Spleen (tissue), 11 donors: Measurements from ENCODE around the gene ZMYND19. TPM values are rescaled to one million over a fixed set of nuclear protein-coding genes. Genes with fewer than 3 reads are reported as not detected.
"Not testable (repeated sequence)": the region's sequence is repeated elsewhere in the genome, so short reads cannot be mapped to it uniquely, and the experiment has no call there.

Experiments
- DNase-seq: peaks from one replicate; pipeline ENCODE4 v3.0.0-alpha.2; 2020
- H3K27ac ChIP-seq, 8 donors: fragments of 200-600 bp; sonication (generic) in 7 of 8; 1 replicate in 4 of 8; 2 replicates in 4 of 8; pipeline versions ENCODE4 v1.5.0 to v1.8.0; 2016 to 2021; ENCODE audit warnings: inconsistent platforms in 4 of 8, mild to moderate bottlenecking in 4 of 8, moderate library complexity in 1 of 8
- H3K27me3 ChIP-seq, 7 donors: fragments of 200-600 bp; sonication (generic) in 6 of 7; replicated peaks in 1 of 7; 1 replicate in 4 of 7; 2 replicates in 3 of 7; pipeline versions ENCODE4 v1.5.0 to v1.8.0; 2016 to 2021; ENCODE audit warnings: inconsistent platforms in 3 of 7, mild to moderate bottlenecking in 1 of 7
- H3K36me3 ChIP-seq, 6 donors: fragments of 200-600 bp; sonication (generic) in 5 of 6; 1 replicate in 4 of 6; 2 replicates in 2 of 6; pipeline versions ENCODE4 v1.5.0 to v1.8.0; 2016 to 2021; ENCODE audit warnings: inconsistent platforms in 2 of 6
- H3K4me1 ChIP-seq, 6 donors: fragments of 200-600 bp; sonication (generic) in 5 of 6; 1 replicate in 3 of 6; 2 replicates in 3 of 6; pipeline versions ENCODE4 v1.5.0 to v1.8.0; 2016 to 2021; ENCODE audit warnings: inconsistent platforms in 3 of 6
- H3K4me3 ChIP-seq, 8 donors: fragments of 200-600 bp; sonication (generic) in 7 of 8; 1 replicate in 4 of 8; 2 replicates in 4 of 8; pipeline versions ENCODE4 v1.5.0 to v1.8.0; 2016 to 2021; ENCODE audit warnings: inconsistent platforms in 4 of 8, mild to moderate bottlenecking in 4 of 8, moderate library complexity in 2 of 8
- H3K9me3 ChIP-seq, 8 donors: fragments of 200-600 bp; sonication (generic) in 7 of 8; 1 replicate in 4 of 8; 2 replicates in 4 of 8; pipeline versions ENCODE4 v1.5.0 to v1.8.0; 2016 to 2021; ENCODE audit warnings: inconsistent platforms in 4 of 8
- POLR2A ChIP-seq, 3 donors: fragments of 450-650 bp; IDR thresholded peaks; one replicate each; pipeline ENCODE4 v1.5.1; 2017; ENCODE audit warnings: antibody characterized with exemption in 3 of 3, mild to moderate bottlenecking in 1 of 3
- POLR2AphosphoS5 ChIP-seq, 3 donors: sonication (generic); formaldehyde crosslinking; IDR thresholded peaks; one replicate each; pipeline ENCODE4 v1.5.1; 2017; ENCODE audit warnings: antibody characterized with exemption in 3 of 3
- WGBS, 5 donors: extraction: QIAGEN DNeasy Blood & Tissue Kit in 3 of 5; methylation state at CpG; one replicate each; pipeline versions ENCODE4 v1.1.5 to v1.1.7; 2013 to 2018; 5-methylcytosine and 5-hydroxymethylcytosine counted together
- intact Hi-C: fragments of 100-400 bp; cut with DNase I; formaldehyde crosslinking; loops from one replicate; pipeline ENCODE4 v1.15.0; 2023; ENCODE audit warnings: low total_unique reads
- polyA plus RNA-seq, 3 donors: library from polyadenylated mRNA; stranded (reverse); fragments of 200-250 nt; gene quantifications; one replicate each; pipeline ENCODE4 v1.2.1, GENCODE V29; 2013
- total RNA-seq, 7 donors: library from RNA; depleted of rRNA in 3 of 7; stranded (reverse); fragments of >200 nt in 3 of 7; fragmentation: NEBNext Ultra II Directional in 4 of 7; extraction: Animal tissue kit (Norgen Biotek cat#: 25700) in 4 of 7; gene quantifications; one replicate each; pipeline versions ENCODE4 v1.1.0 to v1.2.1, GENCODE V29; 2016 to 2021
- TF ChIP-seq, protein P1 (sequence below), 11 experiments: fragments of 200-600 bp in 7 of 11; fragments of 450-650 bp in 4 of 11; sonication (generic) in 4 of 11; IDR thresholded peaks in 8 of 11; conservative IDR thresholded peaks in 3 of 11; 1 replicate in 7 of 11; 2 replicates in 4 of 11; pipeline versions ENCODE4 v1.4.0 to v1.8.0; 2016 to 2021; ENCODE audit warnings: antibody characterized with exemption in 11 of 11, inconsistent platforms in 4 of 11, mild to moderate bottlenecking in 1 of 11
- donor health status: healthy with polysubstance abuse.
- donor health status: DM: no; HTN: no; CAD: no; lungs with moderate emphysema.
- donor health status: DM: no; HTN: no; CAD: no.
- donor health status: Bipolar disorder and iron deficiency.
- donor health status: healthy.
- donor health status: DM: no; HTN: no; CAD: no.
- donor health status: DM: yes; HTN: yes; CAD: no.

ZMYND19 gene
- total and polyA plus RNA-seq, 10 donors: 12.7 to 24.1 (median 16.3) TPM

DNA sequence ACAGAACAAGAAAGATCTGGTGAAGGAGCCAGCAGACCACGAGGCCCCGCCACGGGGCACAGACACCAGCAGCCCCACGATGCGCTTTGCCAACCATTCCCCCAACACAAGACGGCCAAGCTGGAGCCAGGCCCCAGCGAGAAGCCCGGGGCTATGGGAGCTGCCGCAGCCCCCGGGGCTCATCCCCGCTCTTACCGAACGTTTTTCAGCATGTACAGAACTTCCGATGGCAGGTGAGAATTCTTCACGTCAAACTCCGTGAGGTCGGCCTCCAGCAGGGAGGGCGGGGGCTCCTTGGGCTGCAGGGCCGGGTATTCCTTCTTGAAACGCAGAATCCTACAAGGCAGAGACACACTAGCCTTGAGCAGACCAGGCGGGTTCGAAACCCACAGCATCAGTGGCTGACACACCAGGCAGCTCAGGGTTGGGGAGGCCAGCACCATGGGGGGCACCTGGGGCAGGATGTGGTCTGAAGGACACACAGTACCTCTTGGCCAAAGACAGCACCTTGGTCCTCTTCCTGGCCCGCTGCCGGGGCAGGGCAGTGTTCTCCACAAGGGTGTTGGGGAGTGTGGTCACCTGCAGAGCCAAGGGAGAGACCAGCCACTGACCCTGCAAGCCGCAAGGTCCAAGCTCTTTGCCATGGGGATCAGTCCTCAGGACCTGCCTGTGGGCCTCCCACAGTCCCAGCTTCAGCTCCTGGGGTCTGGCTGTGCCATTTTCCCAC is 46.9 kb downstream of the ZMYND19 start:
- Histone ChIP-seq H3K9me3 (no peaks in the 10 kb centered on the region), H3K36me3 (peaks cover 0 to 42% (median 6%) of the 10 kb centered on the region in 6 donors), H3K27ac (no peak overlapping the region), H3K4me3 (no peak overlapping the region), H3K4me1 (peaks cover 0 to 28% (median 2%) of the 10 kb centered on the region in 6 donors), H3K27me3 (no peaks in the 10 kb centered on the region)
- intact Hi-C loops: no loop called here
- 88 to 93% (median 92%) methylated on average over 21 to 25 of the region's 25 CpGs for WGBS, 5 donors
- DNase-seq: no peak
- TF ChIP-seq POLR2A (IDR thresholded peaks at IDR 0.05) (no peak), POLR2AphosphoS5 (IDR thresholded peaks at IDR 0.05) (no peak)
- TF ChIP-seq, protein P1, sequence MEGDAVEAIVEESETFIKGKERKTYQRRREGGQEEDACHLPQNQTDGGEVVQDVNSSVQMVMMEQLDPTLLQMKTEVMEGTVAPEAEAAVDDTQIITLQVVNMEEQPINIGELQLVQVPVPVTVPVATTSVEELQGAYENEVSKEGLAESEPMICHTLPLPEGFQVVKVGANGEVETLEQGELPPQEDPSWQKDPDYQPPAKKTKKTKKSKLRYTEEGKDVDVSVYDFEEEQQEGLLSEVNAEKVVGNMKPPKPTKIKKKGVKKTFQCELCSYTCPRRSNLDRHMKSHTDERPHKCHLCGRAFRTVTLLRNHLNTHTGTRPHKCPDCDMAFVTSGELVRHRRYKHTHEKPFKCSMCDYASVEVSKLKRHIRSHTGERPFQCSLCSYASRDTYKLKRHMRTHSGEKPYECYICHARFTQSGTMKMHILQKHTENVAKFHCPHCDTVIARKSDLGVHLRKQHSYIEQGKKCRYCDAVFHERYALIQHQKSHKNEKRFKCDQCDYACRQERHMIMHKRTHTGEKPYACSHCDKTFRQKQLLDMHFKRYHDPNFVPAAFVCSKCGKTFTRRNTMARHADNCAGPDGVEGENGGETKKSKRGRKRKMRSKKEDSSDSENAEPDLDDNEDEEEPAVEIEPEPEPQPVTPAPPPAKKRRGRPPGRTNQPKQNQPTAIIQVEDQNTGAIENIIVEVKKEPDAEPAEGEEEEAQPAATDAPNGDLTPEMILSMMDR (IDR thresholded peaks at IDR 0.05 in 8 of 11, conservative IDR thresholded peaks at IDR 0.05 in 3 of 11): no peak

DNA sequence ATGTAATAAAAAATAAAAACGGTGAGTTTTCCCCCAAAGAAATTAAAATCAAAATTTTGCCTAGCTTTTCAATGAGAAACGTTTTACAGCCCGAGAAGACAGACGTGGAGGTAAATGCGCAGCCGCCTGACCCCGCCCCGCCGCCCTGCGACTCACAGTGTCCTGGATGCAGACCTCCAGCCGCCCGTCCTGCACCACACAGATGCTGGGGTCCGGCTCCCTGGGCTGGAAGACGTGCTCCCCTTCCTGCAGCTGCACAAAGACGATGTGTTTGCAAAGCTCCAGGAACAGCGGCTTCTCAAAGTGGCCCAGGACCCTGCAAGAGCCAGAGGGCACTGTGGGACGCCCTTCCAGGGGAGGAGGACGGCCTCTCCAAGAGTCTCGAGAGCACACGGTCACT is 47.8 kb downstream of the ZMYND19 start:
- 92 to 93% (median 92%) methylated on average over 18 to 20 of the region's 20 CpGs for WGBS, 5 donors
- no peak for DNase-seq
- Histone ChIP-seq H3K9me3 (no peaks in the 10 kb centered on the region), H3K4me3 (no peak overlapping the region), H3K36me3 (peaks cover 0 to 48% (median 6%) of the 10 kb centered on the region in 6 donors), H3K27me3 (no peaks in the 10 kb centered on the region), H3K27ac (no peak overlapping the region), H3K4me1 (peaks cover 0 to 20% (median 0%) of the 10 kb centered on the region in 6 donors)
- intact Hi-C loops: no loop called here
- TF ChIP-seq POLR2A (IDR thresholded peaks at IDR 0.05) (no peak), POLR2AphosphoS5 (IDR thresholded peaks at IDR 0.05) (no peak)
- TF ChIP-seq, protein P1 (IDR thresholded peaks at IDR 0.05 in 8 of 11, conservative IDR thresholded peaks at IDR 0.05 in 3 of 11): no peak

DNA sequence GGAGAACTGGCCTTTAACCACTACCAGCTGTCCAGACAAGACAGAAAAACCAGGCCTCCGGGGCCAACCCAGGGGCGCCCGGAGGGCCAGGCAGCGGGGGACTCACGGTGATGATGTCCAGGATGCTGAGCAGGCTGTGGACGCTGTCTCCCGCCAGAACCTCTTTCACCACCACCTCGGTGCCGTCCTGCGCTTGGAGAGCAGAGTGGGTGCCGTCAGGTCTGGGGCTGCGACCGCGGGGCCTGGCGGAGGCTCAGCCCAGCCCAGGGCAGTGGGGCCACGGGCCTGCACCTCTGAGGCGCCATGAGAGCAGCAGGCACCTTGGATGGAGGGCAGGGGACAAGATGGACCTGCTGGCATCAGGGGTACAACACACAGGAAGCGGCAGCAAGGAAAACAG is 49.8 kb downstream of the ZMYND19 start:
- Histone ChIP-seq H3K4me3 (no peak overlapping the region), H3K27me3 (no peaks in the 10 kb centered on the region), H3K27ac (no peak overlapping the region), H3K4me1 (peaks cover 0 to 18% (median 2%) of the 10 kb centered on the region in 6 donors), H3K36me3 (peaks cover 0 to 48% (median 6%) of the 10 kb centered on the region in 6 donors), H3K9me3 (peaks cover 0 to 7% (median 0%) of the 10 kb centered on the region in 8 donors)
- WGBS, 5 donors: 92 to 95% (median 93%) methylated on average over 15 to 18 of the region's 18 CpGs
- intact Hi-C loops: no loop called here
- no peak for DNase-seq
- TF ChIP-seq POLR2A (IDR thresholded peaks at IDR 0.05) (no peak), POLR2AphosphoS5 (IDR thresholded peaks at IDR 0.05) (no peak)
- TF ChIP-seq, protein P1 (IDR thresholded peaks at IDR 0.05 in 8 of 11, conservative IDR thresholded peaks at IDR 0.05 in 3 of 11): no peak

DNA sequence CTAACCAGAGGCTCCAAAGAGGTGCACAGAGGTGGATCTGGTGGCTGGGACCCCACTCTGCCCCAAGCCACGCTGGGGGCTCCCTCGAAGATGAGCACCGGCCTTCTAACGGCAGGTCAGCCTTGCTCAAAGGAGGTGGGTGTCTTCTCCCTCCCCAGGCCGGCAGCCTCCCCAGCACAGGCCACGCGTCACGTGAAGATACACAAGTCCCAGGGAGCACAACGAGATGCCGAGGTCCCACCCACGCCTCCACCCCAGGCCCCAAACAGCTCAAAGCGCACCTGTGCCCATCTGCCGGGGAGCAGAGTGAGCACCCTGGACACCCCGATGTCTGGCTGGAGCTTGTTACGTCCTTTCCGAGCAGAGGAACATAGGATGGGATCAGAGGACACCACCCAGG is 52.3 kb downstream of the ZMYND19 start:
- Histone ChIP-seq H3K4me3 (no peak overlapping the region), H3K27me3 (no peaks in the 10 kb centered on the region), H3K4me1 (peaks cover 6 to 31% (median 10%) of the 10 kb centered on the region in 6 donors), H3K27ac (no peak overlapping the region), H3K9me3 (peaks cover 0 to 7% (median 0%) of the 10 kb centered on the region in 8 donors), H3K36me3 (peaks cover 0 to 42% (median 5%) of the 10 kb centered on the region in 6 donors)
- TF ChIP-seq, protein P1 (IDR thresholded peaks at IDR 0.05 in 8 of 11, conservative IDR thresholded peaks at IDR 0.05 in 3 of 11): no peak
- TF ChIP-seq POLR2AphosphoS5 (IDR thresholded peaks at IDR 0.05): no peak
- TF ChIP-seq POLR2A (IDR thresholded peaks at IDR 0.05): no peak
- WGBS, 5 donors: 92 to 98% (median 95%) methylated on average over 16 of the region's 16 CpGs
- no peak for DNase-seq
- intact Hi-C loops: no loop called here

DNA sequence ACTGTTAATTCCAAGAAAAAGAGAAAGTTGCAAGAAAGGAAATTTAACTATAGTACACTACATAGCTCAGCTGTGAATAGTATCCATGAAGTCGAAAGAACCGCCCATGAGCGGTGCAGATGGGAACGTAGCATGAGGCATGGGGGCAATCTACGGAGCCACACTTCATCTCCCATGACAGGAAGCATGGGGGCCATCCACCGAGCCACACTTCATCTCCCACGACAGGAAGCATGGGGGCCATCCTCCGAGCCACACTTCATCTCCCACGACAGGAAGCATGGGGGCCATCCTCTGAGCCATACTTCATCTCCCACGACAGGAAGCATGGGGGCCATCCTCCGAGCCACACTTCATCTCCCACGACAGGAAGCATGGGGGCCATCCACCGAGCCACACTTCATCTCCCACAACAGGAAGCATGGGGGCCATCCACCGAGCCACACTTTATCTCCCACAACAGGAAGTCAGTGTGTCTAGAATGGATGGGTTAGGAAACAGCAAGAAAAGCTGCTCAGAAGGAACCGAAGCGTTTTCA is 53.6 kb downstream of the ZMYND19 start:
- 19 to 29% (median 24%) methylated on average over 16 of the region's 16 CpGs for WGBS, 5 donors
- Histone ChIP-seq H3K36me3 (peaks cover 0 to 28% (median 0%) of the 10 kb centered on the region in 6 donors), H3K4me1 (peaks cover 6 to 31% (median 10%) of the 10 kb centered on the region in 6 donors), H3K27ac (peak overlapping the region in 5 of 8 donors; percentile 6 to 63 (median 35))
- H3K4me3 ChIP-seq, intact Hi-C loops, H3K9me3 ChIP-seq, H3K27me3 ChIP-seq, DNase-seq: not testable (repeated sequence)
